WTC11 (cell line): ENCODE measurements around the gene SSBP2. TPM values are rescaled to one million over a fixed set of nuclear protein-coding genes. Genes with fewer than 3 reads are reported as not detected.

Experiments
- ATAC-seq: fragments of 200-7000 bp; cut with Tn5 transposase; 2 replicates; pipeline ENCODE4 v1.10.0; 2021; ENCODE audit warnings: mild to moderate bottlenecking, moderate library complexity
- CTCF ChIA-PET: fragments of 300-600 bp; sonication (Branson Sonifier 250); formaldehyde crosslinking; loops from one replicate; lab custom pipeline; 2021; ENCODE audit warnings: antibody characterized with exemption; lab: Charles Lee
- POLR2A ChIA-PET: fragments of 350-600 bp; sonication (Branson Sonifier 250); formaldehyde crosslinking; loops from one replicate; lab custom pipeline; 2021; ENCODE audit warnings: antibody characterized with exemption; lab: Charles Lee
- DNase-seq: peaks from one replicate; pipeline ENCODE4 v3.0.0; 2021; ENCODE audit warnings: low spot score
- H3K27ac Mint-ChIP-seq: 2 replicates; pipeline ENCODE4 v1.8.0; 2021; ENCODE audit warnings: mixed read lengths
- H3K27me3 Mint-ChIP-seq: 2 replicates; pipeline ENCODE4 v1.8.0; 2021; ENCODE audit warnings: low read depth, mild to moderate bottlenecking, moderate library complexity, mixed read lengths
- H3K36me3 Mint-ChIP-seq: 2 replicates; pipeline ENCODE4 v1.8.0; 2021; ENCODE audit warnings: mixed read lengths
- H3K4me1 Mint-ChIP-seq: 2 replicates; pipeline ENCODE4 v1.8.0; 2022; ENCODE audit warnings: mixed read lengths
- H3K4me3 Mint-ChIP-seq: 2 replicates; pipeline ENCODE4 v1.8.0; 2021; ENCODE audit warnings: mild to moderate bottlenecking, moderate library complexity, mixed read lengths
- H3K9me3 Mint-ChIP-seq: 2 replicates; pipeline ENCODE4 v1.8.0; 2021; ENCODE audit warnings: mixed read lengths
- ATF1 ChIP-seq: sonication (generic); formaldehyde crosslinking; IDR thresholded peaks from 2 replicates; pipeline ENCODE4 v1.8.1; 2023; ENCODE audit warnings: mild to moderate bottlenecking, moderate library complexity, missing genetic modification reagents
- CBFB ChIP-seq: sonication (generic); formaldehyde crosslinking; IDR thresholded peaks from 2 replicates; pipeline ENCODE4 v1.8.1; 2022; ENCODE audit warnings: mild to moderate bottlenecking, low read depth, missing genetic modification reagents
- CREB1 ChIP-seq: sonication (generic); formaldehyde crosslinking; IDR thresholded peaks from 2 replicates; pipeline ENCODE4 v1.8.0; 2023; ENCODE audit warnings: mild to moderate bottlenecking, missing genetic modification reagents
- ELF4 ChIP-seq: sonication (generic); formaldehyde crosslinking; IDR thresholded peaks from 2 replicates; pipeline ENCODE4 v1.8.1; 2022; ENCODE audit warnings: low read depth, mild to moderate bottlenecking, moderate library complexity, missing genetic modification reagents
- EMX1 ChIP-seq: fragments of 250-450 bp; sonication (Bioruptor Pico); IDR thresholded peaks from 2 replicates; pipeline ENCODE4 v1.8.0; 2021; ENCODE audit warnings: mild to moderate bottlenecking
- ETV6 ChIP-seq: sonication (generic); formaldehyde crosslinking; IDR thresholded peaks from 2 replicates; pipeline ENCODE4 v1.8.1; 2022; ENCODE audit warnings: mild to moderate bottlenecking, missing genetic modification reagents
- FOXP1 ChIP-seq: sonication (generic); formaldehyde crosslinking; IDR thresholded peaks from 2 replicates; pipeline ENCODE4 v1.8.0; 2022; ENCODE audit warnings: missing genetic modification reagents, mild to moderate bottlenecking, moderate library complexity, borderline replicate concordance
- IRF2 ChIP-seq: sonication (generic); formaldehyde crosslinking; IDR thresholded peaks from 2 replicates; pipeline ENCODE4 v1.8.0; 2022; ENCODE audit warnings: low read depth, missing genetic modification reagents, borderline replicate concordance
- MXD4 ChIP-seq: fragments of 250-450 bp; sonication (Bioruptor Pico); IDR thresholded peaks from 2 replicates; pipeline ENCODE4 v1.8.0; 2021; ENCODE audit warnings: mild to moderate bottlenecking, moderate library complexity, borderline replicate concordance
- PRRX2 ChIP-seq: fragments of 250-450 bp; sonication (Bioruptor Pico); IDR thresholded peaks from 2 replicates; pipeline ENCODE4 v1.8.0; 2021; ENCODE audit warnings: mild to moderate bottlenecking
- TEAD4 ChIP-seq: sonication (generic); formaldehyde crosslinking; IDR thresholded peaks from 2 replicates; pipeline ENCODE4 v1.8.0; 2022; ENCODE audit warnings: mild to moderate bottlenecking, missing genetic modification reagents
- TP53 ChIP-seq: sonication (generic); formaldehyde crosslinking; IDR thresholded peaks from 2 replicates; pipeline ENCODE4 v1.8.1; 2023; ENCODE audit warnings: mild to moderate bottlenecking, missing genetic modification reagents
- ZNF232 ChIP-seq: sonication (generic); formaldehyde crosslinking; IDR thresholded peaks from 2 replicates; pipeline ENCODE4 v1.8.0; 2022; ENCODE audit warnings: mild to moderate bottlenecking, missing genetic modification reagents
- ZNF263 ChIP-seq: sonication (generic); formaldehyde crosslinking; IDR thresholded peaks from 2 replicates; pipeline ENCODE4 v1.8.1; 2022; ENCODE audit warnings: low read depth, mild to moderate bottlenecking, moderate library complexity, missing genetic modification reagents
- total RNA-seq: library from RNA; stranded (reverse); gene quantifications from 3 replicates; pipeline ENCODE4 v1.2.3, GENCODE V29; 2021
- TF ChIP-seq, protein P1 (sequence below): fragments of 250-450 bp; sonication (Bioruptor Pico); IDR thresholded peaks from 2 replicates; pipeline ENCODE4 v1.9.0; 2021; ENCODE audit warnings: mild to moderate bottlenecking, borderline replicate concordance
- TF ChIP-seq, protein P2 (sequence below): sonication (generic); formaldehyde crosslinking; IDR thresholded peaks from 2 replicates; pipeline ENCODE4 v1.8.0; 2022; ENCODE audit warnings: missing genetic modification reagents
- TF ChIP-seq, protein P3 (sequence below): sonication (generic); formaldehyde crosslinking; IDR thresholded peaks from 2 replicates; pipeline ENCODE4 v1.8.1; 2023; ENCODE audit warnings: mild to moderate bottlenecking, moderate library complexity, missing genetic modification reagents
- TF ChIP-seq, protein P4 (sequence below): sonication (generic); formaldehyde crosslinking; IDR thresholded peaks from 2 replicates; pipeline ENCODE4 v1.8.1; 2023; ENCODE audit warnings: mild to moderate bottlenecking, missing genetic modification reagents

Gene SSBP2
- total RNA-seq, 1 experiment from 2014 or later, result 24.9 TPM

DNA sequence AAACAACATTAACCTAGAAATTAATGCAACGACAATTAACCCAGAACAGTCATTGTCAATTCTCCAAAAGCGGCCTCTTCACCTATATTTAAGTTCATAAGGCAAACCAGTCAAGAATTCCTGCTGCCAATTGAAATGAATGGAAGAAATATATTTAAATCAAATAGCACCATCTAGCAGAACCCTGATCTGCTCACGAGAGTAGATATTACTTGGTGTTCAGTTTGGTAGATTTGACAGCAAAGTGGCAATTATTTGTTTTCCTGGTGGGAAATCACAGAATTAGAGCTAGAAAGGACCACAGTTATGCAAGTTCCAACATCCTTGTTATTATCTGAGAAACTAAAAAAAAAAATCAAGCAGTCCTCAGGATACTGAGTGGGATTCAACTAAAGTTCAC is 2.3 kb downstream of the SSBP2 start:
- CTCF ChIA-PET, result no interaction called here
- H3K4me1 Mint-ChIP-seq, result peaks cover 33% of the 10 kb centered on the region
- POLR2A ChIA-PET, result interaction anchor here (5.8 kb wide), 1 partner anchor 103 kb away, joined by 110 read pairs; no protein-coding TSS in a partner anchor

More for the DNA sequence above, 2.3 kb downstream of the SSBP2 start:
- TF ChIP-seq FOXP1 (no peak), MXD4 (CRISPR knock-in tag) (no peak), PRRX2 (CRISPR knock-in tag) (no peak), ETV6 (no peak), ZNF263 (CRISPR knock-in tag) (no peak), EMX1 (CRISPR knock-in tag) (no peak), CREB1 (CRISPR knock-in tag) (no peak), ATF1 (no peak), CBFB (CRISPR knock-in tag) (no peak), IRF2 (CRISPR knock-in tag) (no peak), TEAD4 (CRISPR knock-in tag) (no peak), ELF4 (CRISPR knock-in tag) (no peak), TP53 (no peak), ZNF232 (CRISPR knock-in tag) (no peak)
- TF ChIP-seq, protein P1, sequence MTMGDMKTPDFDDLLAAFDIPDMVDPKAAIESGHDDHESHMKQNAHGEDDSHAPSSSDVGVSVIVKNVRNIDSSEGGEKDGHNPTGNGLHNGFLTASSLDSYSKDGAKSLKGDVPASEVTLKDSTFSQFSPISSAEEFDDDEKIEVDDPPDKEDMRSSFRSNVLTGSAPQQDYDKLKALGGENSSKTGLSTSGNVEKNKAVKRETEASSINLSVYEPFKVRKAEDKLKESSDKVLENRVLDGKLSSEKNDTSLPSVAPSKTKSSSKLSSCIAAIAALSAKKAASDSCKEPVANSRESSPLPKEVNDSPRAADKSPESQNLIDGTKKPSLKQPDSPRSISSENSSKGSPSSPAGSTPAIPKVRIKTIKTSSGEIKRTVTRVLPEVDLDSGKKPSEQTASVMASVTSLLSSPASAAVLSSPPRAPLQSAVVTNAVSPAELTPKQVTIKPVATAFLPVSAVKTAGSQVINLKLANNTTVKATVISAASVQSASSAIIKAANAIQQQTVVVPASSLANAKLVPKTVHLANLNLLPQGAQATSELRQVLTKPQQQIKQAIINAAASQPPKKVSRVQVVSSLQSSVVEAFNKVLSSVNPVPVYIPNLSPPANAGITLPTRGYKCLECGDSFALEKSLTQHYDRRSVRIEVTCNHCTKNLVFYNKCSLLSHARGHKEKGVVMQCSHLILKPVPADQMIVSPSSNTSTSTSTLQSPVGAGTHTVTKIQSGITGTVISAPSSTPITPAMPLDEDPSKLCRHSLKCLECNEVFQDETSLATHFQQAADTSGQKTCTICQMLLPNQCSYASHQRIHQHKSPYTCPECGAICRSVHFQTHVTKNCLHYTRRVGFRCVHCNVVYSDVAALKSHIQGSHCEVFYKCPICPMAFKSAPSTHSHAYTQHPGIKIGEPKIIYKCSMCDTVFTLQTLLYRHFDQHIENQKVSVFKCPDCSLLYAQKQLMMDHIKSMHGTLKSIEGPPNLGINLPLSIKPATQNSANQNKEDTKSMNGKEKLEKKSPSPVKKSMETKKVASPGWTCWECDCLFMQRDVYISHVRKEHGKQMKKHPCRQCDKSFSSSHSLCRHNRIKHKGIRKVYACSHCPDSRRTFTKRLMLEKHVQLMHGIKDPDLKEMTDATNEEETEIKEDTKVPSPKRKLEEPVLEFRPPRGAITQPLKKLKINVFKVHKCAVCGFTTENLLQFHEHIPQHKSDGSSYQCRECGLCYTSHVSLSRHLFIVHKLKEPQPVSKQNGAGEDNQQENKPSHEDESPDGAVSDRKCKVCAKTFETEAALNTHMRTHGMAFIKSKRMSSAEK (CRISPR knock-in tag), result no peak
- TF ChIP-seq, protein P2, sequence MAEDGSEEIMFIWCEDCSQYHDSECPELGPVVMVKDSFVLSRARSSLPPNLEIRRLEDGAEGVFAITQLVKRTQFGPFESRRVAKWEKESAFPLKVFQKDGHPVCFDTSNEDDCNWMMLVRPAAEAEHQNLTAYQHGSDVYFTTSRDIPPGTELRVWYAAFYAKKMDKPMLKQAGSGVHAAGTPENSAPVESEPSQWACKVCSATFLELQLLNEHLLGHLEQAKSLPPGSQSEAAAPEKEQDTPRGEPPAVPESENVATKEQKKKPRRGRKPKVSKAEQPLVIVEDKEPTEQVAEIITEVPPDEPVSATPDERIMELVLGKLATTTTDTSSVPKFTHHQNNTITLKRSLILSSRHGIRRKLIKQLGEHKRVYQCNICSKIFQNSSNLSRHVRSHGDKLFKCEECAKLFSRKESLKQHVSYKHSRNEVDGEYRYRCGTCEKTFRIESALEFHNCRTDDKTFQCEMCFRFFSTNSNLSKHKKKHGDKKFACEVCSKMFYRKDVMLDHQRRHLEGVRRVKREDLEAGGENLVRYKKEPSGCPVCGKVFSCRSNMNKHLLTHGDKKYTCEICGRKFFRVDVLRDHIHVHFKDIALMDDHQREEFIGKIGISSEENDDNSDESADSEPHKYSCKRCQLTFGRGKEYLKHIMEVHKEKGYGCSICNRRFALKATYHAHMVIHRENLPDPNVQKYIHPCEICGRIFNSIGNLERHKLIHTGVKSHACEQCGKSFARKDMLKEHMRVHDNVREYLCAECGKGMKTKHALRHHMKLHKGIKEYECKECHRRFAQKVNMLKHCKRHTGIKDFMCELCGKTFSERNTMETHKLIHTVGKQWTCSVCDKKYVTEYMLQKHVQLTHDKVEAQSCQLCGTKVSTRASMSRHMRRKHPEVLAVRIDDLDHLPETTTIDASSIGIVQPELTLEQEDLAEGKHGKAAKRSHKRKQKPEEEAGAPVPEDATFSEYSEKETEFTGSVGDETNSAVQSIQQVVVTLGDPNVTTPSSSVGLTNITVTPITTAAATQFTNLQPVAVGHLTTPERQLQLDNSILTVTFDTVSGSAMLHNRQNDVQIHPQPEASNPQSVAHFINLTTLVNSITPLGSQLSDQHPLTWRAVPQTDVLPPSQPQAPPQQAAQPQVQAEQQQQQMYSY (CRISPR knock-in tag), result no peak
- TF ChIP-seq, protein P3, sequence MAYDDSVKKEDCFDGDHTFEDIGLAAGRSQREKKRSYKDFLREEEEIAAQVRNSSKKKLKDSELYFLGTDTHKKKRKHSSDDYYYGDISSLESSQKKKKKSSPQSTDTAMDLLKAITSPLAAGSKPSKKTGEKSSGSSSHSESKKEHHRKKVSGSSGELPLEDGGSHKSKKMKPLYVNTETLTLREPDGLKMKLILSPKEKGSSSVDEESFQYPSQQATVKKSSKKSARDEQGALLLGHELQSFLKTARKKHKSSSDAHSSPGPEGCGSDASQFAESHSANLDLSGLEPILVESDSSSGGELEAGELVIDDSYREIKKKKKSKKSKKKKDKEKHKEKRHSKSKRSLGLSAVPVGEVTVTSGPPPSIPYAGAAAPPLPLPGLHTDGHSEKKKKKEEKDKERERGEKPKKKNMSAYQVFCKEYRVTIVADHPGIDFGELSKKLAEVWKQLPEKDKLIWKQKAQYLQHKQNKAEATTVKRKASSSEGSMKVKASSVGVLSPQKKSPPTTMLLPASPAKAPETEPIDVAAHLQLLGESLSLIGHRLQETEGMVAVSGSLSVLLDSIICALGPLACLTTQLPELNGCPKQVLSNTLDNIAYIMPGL (CRISPR knock-in tag), result no peak
- TF ChIP-seq, protein P4, sequence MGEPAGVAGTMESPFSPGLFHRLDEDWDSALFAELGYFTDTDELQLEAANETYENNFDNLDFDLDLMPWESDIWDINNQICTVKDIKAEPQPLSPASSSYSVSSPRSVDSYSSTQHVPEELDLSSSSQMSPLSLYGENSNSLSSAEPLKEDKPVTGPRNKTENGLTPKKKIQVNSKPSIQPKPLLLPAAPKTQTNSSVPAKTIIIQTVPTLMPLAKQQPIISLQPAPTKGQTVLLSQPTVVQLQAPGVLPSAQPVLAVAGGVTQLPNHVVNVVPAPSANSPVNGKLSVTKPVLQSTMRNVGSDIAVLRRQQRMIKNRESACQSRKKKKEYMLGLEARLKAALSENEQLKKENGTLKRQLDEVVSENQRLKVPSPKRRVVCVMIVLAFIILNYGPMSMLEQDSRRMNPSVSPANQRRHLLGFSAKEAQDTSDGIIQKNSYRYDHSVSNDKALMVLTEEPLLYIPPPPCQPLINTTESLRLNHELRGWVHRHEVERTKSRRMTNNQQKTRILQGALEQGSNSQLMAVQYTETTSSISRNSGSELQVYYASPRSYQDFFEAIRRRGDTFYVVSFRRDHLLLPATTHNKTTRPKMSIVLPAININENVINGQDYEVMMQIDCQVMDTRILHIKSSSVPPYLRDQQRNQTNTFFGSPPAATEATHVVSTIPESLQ, result no peak
- Mint-ChIP-seq H3K9me3 (no peaks in the 10 kb centered on the region), H3K27ac (no peak overlapping the region), H3K27me3 (peaks cover 21% of the 10 kb centered on the region), H3K4me3 (peak overlapping the region; percentile 83), H3K36me3 (no peaks in the 10 kb centered on the region)
- no peak for ATAC-seq
- no peak for DNase-seq
